IPS-15b (cell line): ENCODE measurements around the gene CNTNAP2.

ENCODE experiments used
- H3K27me3 ChIP-seq: one replicate; pipeline ENCODE4 v1.6.1; 2013; ENCODE audit warnings: low read length; ENCODE audit not compliant: control insufficient read depth, insufficient read depth
- H3K36me3 ChIP-seq: one replicate; pipeline ENCODE4 v1.6.1; 2013; ENCODE audit warnings: low read length; ENCODE audit not compliant: control insufficient read depth, insufficient read depth
- H3K4me1 ChIP-seq: one replicate; pipeline ENCODE4 v1.6.1; 2013; ENCODE audit warnings: mild to moderate bottlenecking, low read length; ENCODE audit not compliant: control insufficient read depth, insufficient read depth
- H3K4me3 ChIP-seq: one replicate; pipeline ENCODE4 v1.5.1; 2013; ENCODE audit warnings: low read depth, low read length
- H3K9ac ChIP-seq: one replicate; pipeline ENCODE4 v1.6.1; 2013; ENCODE audit warnings: low read depth, mild to moderate bottlenecking, low read length
- H3K9me3 ChIP-seq: one replicate; pipeline ENCODE4 v1.6.1; 2013; ENCODE audit warnings: mild to moderate bottlenecking, low read length; ENCODE audit not compliant: control insufficient read depth, insufficient read depth

The CNTNAP2 gene

GRCh38 chr7:147646568-147646967 lies 1530.0 kb downstream of the CNTNAP2 start:
- no peaks in the 10 kb centered on the region for H3K9me3 ChIP-seq

GRCh38 chr7:147650991-147651390 lies 1534.4 kb downstream of the CNTNAP2 start:
- no peaks in the 10 kb centered on the region for H3K27me3 ChIP-seq
- no peak overlapping the region for H3K9ac ChIP-seq
- H3K9me3 ChIP-seq: no peaks in the 10 kb centered on the region
- H3K4me1 ChIP-seq: peaks cover 5% of the 10 kb centered on the region
- no peaks in the 10 kb centered on the region for H3K36me3 ChIP-seq
- no peak overlapping the region for H3K4me3 ChIP-seq

More at GRCh38 chr7:147646568-147646967, 1530.0 kb downstream of the CNTNAP2 start:
- Histone ChIP-seq H3K27me3 (no peaks in the 10 kb centered on the region), H3K36me3 (no peaks in the 10 kb centered on the region), H3K9ac (no peak overlapping the region), H3K4me1 (no peaks in the 10 kb centered on the region), H3K4me3 (no peak overlapping the region)

- H3K27me3 ChIP-seq: no peaks in the 10 kb centered on the region
- no peak overlapping the region for H3K4me3 ChIP-seq
- H3K4me1 ChIP-seq: peaks cover 5% of the 10 kb centered on the region
- no peaks in the 10 kb centered on the region for H3K36me3 ChIP-seq
- H3K9me3 ChIP-seq: no peaks in the 10 kb centered on the region
- H3K9ac ChIP-seq: no peak overlapping the region
These were observed 1535.0 kb downstream of the CNTNAP2 start for GRCh38 chr7:147651601-147652000.

- Histone ChIP-seq H3K4me3 (no peak overlapping the region), H3K9me3 (no peaks in the 10 kb centered on the region), H3K27me3 (no peaks in the 10 kb centered on the region), H3K9ac (no peak overlapping the region), H3K36me3 (no peaks in the 10 kb centered on the region), H3K4me1 (peaks cover 5% of the 10 kb centered on the region)
These were observed 1536.9 kb downstream of the CNTNAP2 start for GRCh38 chr7:147653456-147653855.

GRCh38 chr7:147658392-147658967 lies 1541.9 kb downstream of the CNTNAP2 start:
- Histone ChIP-seq H3K27me3 (no peaks in the 10 kb centered on the region), H3K4me1 (peaks cover 2% of the 10 kb centered on the region), H3K4me3 (no peak overlapping the region), H3K9me3 (no peaks in the 10 kb centered on the region), H3K9ac (no peak overlapping the region), H3K36me3 (no peaks in the 10 kb centered on the region)

- Histone ChIP-seq H3K27me3 (no peaks in the 10 kb centered on the region), H3K4me3 (no peak overlapping the region), H3K4me1 (no peaks in the 10 kb centered on the region), H3K36me3 (no peaks in the 10 kb centered on the region), H3K9me3 (no peaks in the 10 kb centered on the region), H3K9ac (no peak overlapping the region)
These were observed 1542.7 kb downstream of the CNTNAP2 start for GRCh38 chr7:147659036-147659995.

GRCh38 chr7:147664541-147664940 lies 1547.9 kb downstream of the CNTNAP2 start:
- no peak overlapping the region for H3K4me3 ChIP-seq
- no peaks in the 10 kb centered on the region for H3K9me3 ChIP-seq
- no peaks in the 10 kb centered on the region for H3K27me3 ChIP-seq
- H3K36me3 ChIP-seq: no peaks in the 10 kb centered on the region
- no peaks in the 10 kb centered on the region for H3K4me1 ChIP-seq
- no peak overlapping the region for H3K9ac ChIP-seq

- Histone ChIP-seq H3K36me3 (no peaks in the 10 kb centered on the region), H3K4me1 (no peaks in the 10 kb centered on the region), H3K4me3 (no peak overlapping the region), H3K27me3 (no peaks in the 10 kb centered on the region), H3K9me3 (no peaks in the 10 kb centered on the region), H3K9ac (no peak overlapping the region)
These were observed 1554.2 kb downstream of the CNTNAP2 start for GRCh38 chr7:147670759-147671158.

GRCh38 chr7:147674705-147675104 lies 1558.1 kb downstream of the CNTNAP2 start:
- Histone ChIP-seq H3K4me3 (no peak overlapping the region), H3K4me1 (no peaks in the 10 kb centered on the region), H3K27me3 (no peaks in the 10 kb centered on the region), H3K9ac (no peak overlapping the region), H3K36me3 (no peaks in the 10 kb centered on the region), H3K9me3 (no peaks in the 10 kb centered on the region)

- no peaks in the 10 kb centered on the region for H3K4me1 ChIP-seq
- no peaks in the 10 kb centered on the region for H3K27me3 ChIP-seq
- H3K9ac ChIP-seq: no peak overlapping the region
- H3K36me3 ChIP-seq: no peaks in the 10 kb centered on the region
- H3K9me3 ChIP-seq: no peaks in the 10 kb centered on the region
- H3K4me3 ChIP-seq: no peak overlapping the region
These were observed 1562.3 kb downstream of the CNTNAP2 start for GRCh38 chr7:147678943-147679342.

GRCh38 chr7:147681530-147681929 lies 1564.9 kb downstream of the CNTNAP2 start:
- no peaks in the 10 kb centered on the region for H3K36me3 ChIP-seq
- no peaks in the 10 kb centered on the region for H3K9me3 ChIP-seq
- H3K4me3 ChIP-seq: no peak overlapping the region
- H3K27me3 ChIP-seq: no peaks in the 10 kb centered on the region
- H3K4me1 ChIP-seq: no peaks in the 10 kb centered on the region
- no peak overlapping the region for H3K9ac ChIP-seq

- H3K4me3 ChIP-seq: no peak overlapping the region
- H3K27me3 ChIP-seq: no peaks in the 10 kb centered on the region
- no peaks in the 10 kb centered on the region for H3K36me3 ChIP-seq
- no peak overlapping the region for H3K9ac ChIP-seq
- H3K4me1 ChIP-seq: no peaks in the 10 kb centered on the region
- no peaks in the 10 kb centered on the region for H3K9me3 ChIP-seq
These were observed 1584.1 kb downstream of the CNTNAP2 start for GRCh38 chr7:147700702-147701101.
